ENCODE data around the gene CCDC192.

CCDC192 gene

GRCh38 chr5:127793052-127793451, 89.9 kb downstream of the CCDC192 start:
- DNase-seq (ENCODE audit: low read depth): no peak
- H3K4me3 ChIP-seq (ENCODE audit: control insufficient read depth, low read depth, low read length): no peak overlapping the region

GRCh38 chr5:127793879-127794278, 90.7 kb downstream of the CCDC192 start:
- no peak for DNase-seq (ENCODE audit: low read depth)
- H3K4me3 ChIP-seq (ENCODE audit: control insufficient read depth, low read depth, low read length): no peak overlapping the region
- no peak for TF ChIP-seq CTCF (IDR thresholded peaks at IDR 0.05; ENCODE audit: control insufficient read depth, insufficient read depth, low read depth, low read length, missing control alignments)

More at GRCh38 chr5:127793052-127793451, 89.9 kb downstream of the CCDC192 start:
- no peak for TF ChIP-seq CTCF (IDR thresholded peaks at IDR 0.05; ENCODE audit: control insufficient read depth, insufficient read depth, low read depth, low read length, missing control alignments)

- H3K4me3 ChIP-seq (ENCODE audit: control insufficient read depth, low read depth, low read length): no peak overlapping the region
- DNase-seq (ENCODE audit: low read depth): no peak
- no peak for TF ChIP-seq CTCF (IDR thresholded peaks at IDR 0.05; ENCODE audit: control insufficient read depth, insufficient read depth, low read depth, low read length, missing control alignments)
Measured at GRCh38 chr5:127796211-127796610, 93.0 kb downstream of the CCDC192 start.

GRCh38 chr5:127799293-127799905, 96.2 kb downstream of the CCDC192 start:
- no peak for TF ChIP-seq CTCF (IDR thresholded peaks at IDR 0.05; ENCODE audit: control insufficient read depth, insufficient read depth, low read depth, low read length, missing control alignments)
- DNase-seq (ENCODE audit: low read depth): no peak
- H3K4me3 ChIP-seq (ENCODE audit: control insufficient read depth, low read depth, low read length): no peak overlapping the region

- H3K4me3 ChIP-seq (ENCODE audit: control insufficient read depth, low read depth, low read length): no peak overlapping the region
- TF ChIP-seq CTCF (IDR thresholded peaks at IDR 0.05; ENCODE audit: control insufficient read depth, insufficient read depth, low read depth, low read length, missing control alignments): no peak
- DNase-seq (ENCODE audit: low read depth): no peak
Measured at GRCh38 chr5:127801751-127802476, 98.7 kb downstream of the CCDC192 start.

- no peak for DNase-seq (ENCODE audit: low read depth)
- TF ChIP-seq CTCF (IDR thresholded peaks at IDR 0.05; ENCODE audit: control insufficient read depth, insufficient read depth, low read depth, low read length, missing control alignments): no peak
- H3K4me3 ChIP-seq (ENCODE audit: control insufficient read depth, low read depth, low read length): no peak overlapping the region
Measured at GRCh38 chr5:127802477-127802865, 99.3 kb downstream of the CCDC192 start.
